NCI-H1930 (cell line): Measurements from ENCODE around the gene SRPRB.

Experiments
- DNase-seq, 2 experiments: peaks; one replicate each; lab custom pipeline; 2025; lab: John Stamatoyannopoulos, UW

The SRPRB gene

GRCh38 chr3:133842158-133842557 lies 36.5 kb downstream of the SRPRB start:
- no peak for DNase-seq

GRCh38 chr3:133843634-133844033 lies 38.0 kb downstream of the SRPRB start:
- DNase-seq = no peak

- DNase-seq = no peak
Observed at GRCh38 chr3:133845127-133845526, 39.5 kb downstream of the SRPRB start.

- DNase-seq = no peak
Observed at GRCh38 chr3:133849346-133849745, 43.7 kb downstream of the SRPRB start.

- DNase-seq = no peak
Observed at GRCh38 chr3:133850034-133850433, 44.4 kb downstream of the SRPRB start.

GRCh38 chr3:133851266-133851906 lies 45.8 kb downstream of the SRPRB start:
- no peak for DNase-seq

- no peak for DNase-seq
Observed at GRCh38 chr3:133851931-133852330, 46.3 kb downstream of the SRPRB start.

GRCh38 chr3:133853063-133853924 lies 47.7 kb downstream of the SRPRB start:
- no peak for DNase-seq

GRCh38 chr3:133853925-133854227 lies 48.3 kb downstream of the SRPRB start:
- no peak for DNase-seq

- no peak for DNase-seq
Observed at GRCh38 chr3:133854264-133855001, 48.8 kb downstream of the SRPRB start.

- no peak for DNase-seq
Observed at GRCh38 chr3:133855002-133855370, 49.4 kb downstream of the SRPRB start.

- DNase-seq = no peak
Observed at GRCh38 chr3:133855772-133856171, 50.2 kb downstream of the SRPRB start.

GRCh38 chr3:133856316-133856715 lies 50.7 kb downstream of the SRPRB start:
- no peak for DNase-seq

GRCh38 chr3:133857767-133858166 lies 52.2 kb downstream of the SRPRB start:
- DNase-seq = no peak

- no peak for DNase-seq
Observed at GRCh38 chr3:133859381-133860234, 54.0 kb downstream of the SRPRB start.

GRCh38 chr3:133860519-133860918 lies 54.9 kb downstream of the SRPRB start:
- no peak for DNase-seq

- DNase-seq = no peak
Observed at GRCh38 chr3:133862161-133862560, 56.5 kb downstream of the SRPRB start.

- DNase-seq = no peak
Observed at GRCh38 chr3:133863911-133864310, 58.3 kb downstream of the SRPRB start.

GRCh38 chr3:133864616-133865015 lies 59.0 kb downstream of the SRPRB start:
- DNase-seq = no peak

GRCh38 chr3:133865136-133865855 lies 59.7 kb downstream of the SRPRB start:
- DNase-seq = no peak

- no peak for DNase-seq
Observed at GRCh38 chr3:133866141-133866540, 60.5 kb downstream of the SRPRB start.
